ENCODE data around the gene DUS3L.

- TF ChIP-seq MAFK (IDR thresholded peaks at IDR 0.05; ENCODE audit: low read depth, low read length) (no peak), POLR2AphosphoS5 (IDR thresholded peaks at IDR 0.05; ENCODE audit: low read depth, low read length) (no peak)
- TF ChIP-seq, protein P1, sequence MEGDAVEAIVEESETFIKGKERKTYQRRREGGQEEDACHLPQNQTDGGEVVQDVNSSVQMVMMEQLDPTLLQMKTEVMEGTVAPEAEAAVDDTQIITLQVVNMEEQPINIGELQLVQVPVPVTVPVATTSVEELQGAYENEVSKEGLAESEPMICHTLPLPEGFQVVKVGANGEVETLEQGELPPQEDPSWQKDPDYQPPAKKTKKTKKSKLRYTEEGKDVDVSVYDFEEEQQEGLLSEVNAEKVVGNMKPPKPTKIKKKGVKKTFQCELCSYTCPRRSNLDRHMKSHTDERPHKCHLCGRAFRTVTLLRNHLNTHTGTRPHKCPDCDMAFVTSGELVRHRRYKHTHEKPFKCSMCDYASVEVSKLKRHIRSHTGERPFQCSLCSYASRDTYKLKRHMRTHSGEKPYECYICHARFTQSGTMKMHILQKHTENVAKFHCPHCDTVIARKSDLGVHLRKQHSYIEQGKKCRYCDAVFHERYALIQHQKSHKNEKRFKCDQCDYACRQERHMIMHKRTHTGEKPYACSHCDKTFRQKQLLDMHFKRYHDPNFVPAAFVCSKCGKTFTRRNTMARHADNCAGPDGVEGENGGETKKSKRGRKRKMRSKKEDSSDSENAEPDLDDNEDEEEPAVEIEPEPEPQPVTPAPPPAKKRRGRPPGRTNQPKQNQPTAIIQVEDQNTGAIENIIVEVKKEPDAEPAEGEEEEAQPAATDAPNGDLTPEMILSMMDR (IDR thresholded peaks at IDR 0.05; ENCODE audit: control extremely low read depth in 1 of 3, insufficient read depth in 1 of 3, low read depth in 1 of 3, low read length in 3 of 3), result no peak
Observed at GRCh38 chr19:5809053-5809452, 18.1 kb upstream of the DUS3L start.
